Measurements from ENCODE around the gene HDGF. TPM values are rescaled to one million over a fixed set of nuclear protein-coding genes. Genes with fewer than 3 reads are reported as not detected.
A peak's percentile ranks its signal among the peaks of the same experiment; 100 is the strongest.

Gene HDGF
- total and polyA plus RNA-seq, 4 donors: 41.7 to 148 (median 119) TPM

DNA sequence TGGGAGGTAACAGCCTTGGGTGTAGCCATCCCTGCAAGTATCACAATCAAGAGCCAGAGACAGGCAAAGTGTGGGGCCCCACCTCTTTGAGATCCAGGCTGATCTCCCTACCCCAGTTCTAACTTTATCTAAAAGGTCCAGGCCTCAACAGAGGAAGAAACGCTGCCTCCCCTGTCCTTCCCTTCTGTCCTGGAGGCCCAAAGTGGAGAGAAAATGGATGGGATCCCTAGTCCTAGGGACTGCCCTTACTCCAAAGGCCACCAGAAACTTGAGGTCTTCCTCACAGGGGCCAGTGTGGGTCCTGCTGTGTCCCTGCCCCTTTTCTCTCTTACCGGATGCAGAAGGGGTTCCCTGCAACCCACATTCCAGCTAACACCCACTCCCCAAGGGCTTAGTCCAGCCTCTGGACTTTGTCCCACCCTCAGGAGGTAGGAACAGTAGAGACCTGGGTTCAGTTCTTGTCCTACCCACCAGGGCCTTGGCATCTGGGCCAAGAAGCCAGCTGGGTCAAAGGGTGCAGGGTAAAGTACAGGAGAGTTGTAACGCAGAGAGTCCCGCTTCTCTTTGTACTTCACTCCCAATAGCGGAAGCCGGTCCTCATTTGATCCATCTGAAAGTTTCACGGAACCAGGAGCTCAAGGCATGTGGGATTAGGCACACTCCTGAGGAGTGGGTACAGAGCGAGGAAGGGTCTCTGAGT, 1.9 kb downstream of the HDGF start (continued):
- TF ChIP-seq SP1 (IDR thresholded peaks at IDR 0.05) (peak; percentile 86), NR2F2 (IDR thresholded peaks at IDR 0.05) (peak; percentile 46), FOXA1 (IDR thresholded peaks at IDR 0.05) (no peak)

DNA sequence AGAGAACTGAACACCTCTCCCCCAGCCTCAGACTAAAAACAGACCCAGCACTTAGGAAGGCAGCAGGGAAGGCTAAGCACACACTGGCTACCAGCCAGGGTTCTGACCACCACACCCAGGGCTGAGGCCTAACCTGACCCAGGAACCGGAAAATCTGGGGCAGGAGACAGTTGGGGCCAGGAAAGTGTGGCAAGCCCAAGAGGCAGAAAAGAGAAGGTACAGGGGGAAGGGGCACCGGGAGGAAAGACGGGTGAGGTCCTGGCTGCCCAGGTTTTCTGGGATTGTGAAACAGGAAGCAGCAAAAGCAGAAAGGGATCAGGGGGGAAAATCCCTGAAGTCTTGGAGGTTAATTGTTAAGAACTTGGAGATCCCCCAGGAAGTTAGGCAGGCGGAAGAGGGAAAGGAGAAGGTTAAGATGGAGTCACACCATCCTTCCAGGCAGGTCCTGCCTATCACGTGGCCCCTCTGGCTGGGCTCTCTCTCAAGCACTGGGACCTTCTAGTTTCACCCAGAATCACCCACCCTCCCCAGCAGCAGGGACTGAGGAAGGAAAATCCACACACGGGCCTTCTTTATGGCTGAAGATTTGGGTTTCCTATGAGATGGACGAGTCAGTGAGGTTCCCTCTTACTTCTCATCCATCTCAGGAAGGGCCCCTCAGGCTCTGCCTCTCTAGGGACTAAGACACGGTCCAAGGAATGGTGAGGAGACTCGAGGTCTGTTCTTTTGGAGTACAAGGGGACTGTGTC, 2.6 kb downstream of the HDGF start:
- H3K27me3 ChIP-seq (ENCODE audit: control insufficient read depth in 4 of 4, insufficient read depth in 4 of 4, low read length in 3 of 4): no peaks in the 10 kb centered on the region
- peak; percentile 72 for DNase-seq (ENCODE audit: low spot score)
- TF ChIP-seq ATF3 (IDR thresholded peaks at IDR 0.05) (no peak), JUND (IDR thresholded peaks at IDR 0.05) (no peak), SP1 (IDR thresholded peaks at IDR 0.05) (peak; percentile 38), NR2F2 (IDR thresholded peaks at IDR 0.05) (no peak), ZBTB33 (IDR thresholded peaks at IDR 0.05) (no peak), EGR1 (IDR thresholded peaks at IDR 0.05; ENCODE audit: low read depth in 2 of 2) (no peak), MAX (IDR thresholded peaks at IDR 0.05) (no peak), FOXA2 (IDR thresholded peaks at IDR 0.05) (no peak), RAD21 (IDR thresholded peaks at IDR 0.05) (peak in 1 of 2 donors; percentile 8), FOXA1 (IDR thresholded peaks at IDR 0.05) (no peak), YY1 (IDR thresholded peaks at IDR 0.05) (no peak), HNF4A (conservative IDR thresholded peaks at IDR 0.05) (peak; percentile 14 to 23), RXRA (IDR thresholded peaks at IDR 0.05) (peak; percentile 24 to 49), HNF4G (IDR thresholded peaks at IDR 0.05) (no peak), GABPA (IDR thresholded peaks at IDR 0.05 in 1 of 2, conservative IDR thresholded peaks at IDR 0.05 in 1 of 2) (peak in 1 of 2 donors; percentile 62), REST (IDR thresholded peaks at IDR 0.05) (no peak), TAF1 (conservative IDR thresholded peaks at IDR 0.05) (no peak)
- TF ChIP-seq, protein P1, sequence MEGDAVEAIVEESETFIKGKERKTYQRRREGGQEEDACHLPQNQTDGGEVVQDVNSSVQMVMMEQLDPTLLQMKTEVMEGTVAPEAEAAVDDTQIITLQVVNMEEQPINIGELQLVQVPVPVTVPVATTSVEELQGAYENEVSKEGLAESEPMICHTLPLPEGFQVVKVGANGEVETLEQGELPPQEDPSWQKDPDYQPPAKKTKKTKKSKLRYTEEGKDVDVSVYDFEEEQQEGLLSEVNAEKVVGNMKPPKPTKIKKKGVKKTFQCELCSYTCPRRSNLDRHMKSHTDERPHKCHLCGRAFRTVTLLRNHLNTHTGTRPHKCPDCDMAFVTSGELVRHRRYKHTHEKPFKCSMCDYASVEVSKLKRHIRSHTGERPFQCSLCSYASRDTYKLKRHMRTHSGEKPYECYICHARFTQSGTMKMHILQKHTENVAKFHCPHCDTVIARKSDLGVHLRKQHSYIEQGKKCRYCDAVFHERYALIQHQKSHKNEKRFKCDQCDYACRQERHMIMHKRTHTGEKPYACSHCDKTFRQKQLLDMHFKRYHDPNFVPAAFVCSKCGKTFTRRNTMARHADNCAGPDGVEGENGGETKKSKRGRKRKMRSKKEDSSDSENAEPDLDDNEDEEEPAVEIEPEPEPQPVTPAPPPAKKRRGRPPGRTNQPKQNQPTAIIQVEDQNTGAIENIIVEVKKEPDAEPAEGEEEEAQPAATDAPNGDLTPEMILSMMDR (IDR thresholded peaks at IDR 0.05; ENCODE audit: low read depth, low read length, missing input control): no peak
- H3K9me3 ChIP-seq (ENCODE audit: control insufficient read depth in 4 of 4, low read length in 3 of 4): no peaks in the 10 kb centered on the region
- peaks cover 6 to 61% (median 56%) of the 10 kb centered on the region in 4 donors for H3K4me1 ChIP-seq (ENCODE audit: control insufficient read depth in 4 of 4, insufficient read depth in 4 of 4, low read length in 3 of 4)
- H3K9ac ChIP-seq (ENCODE audit: low read depth in 1 of 2, low read length in 2 of 2): peak overlapping the region; percentile 93 to 97
- WGBS: 7% methylated on average over 9 of the region's 9 CpGs
- H3K27ac ChIP-seq (ENCODE audit: low read depth in 1 of 2, low read length in 2 of 2): peak overlapping the region; percentile 96 to 97
- peaks cover 3 to 8% (median 4%) of the 10 kb centered on the region in 4 donors for H3K36me3 ChIP-seq (ENCODE audit: control insufficient read depth in 4 of 4, insufficient read depth in 3 of 4, low read depth in 1 of 4, low read length in 3 of 4)
- peak overlapping the region; percentile 79 to 92 (median 86) for H3K4me3 ChIP-seq (ENCODE audit: low read depth in 1 of 3, low read length in 3 of 3)
